RWPE1 (cell line): Measurements from ENCODE around the gene EARS2.

ENCODE experiments used
- CTCF ChIA-PET: fragments of 350-600 bp; sonication (Branson Sonifier 250); formaldehyde crosslinking; extraction: SDS; loops from one replicate; lab custom pipeline; 2021; lab: Yijun Ruan, JAX
- POLR2A ChIA-PET: fragments of 400-600 bp; formaldehyde crosslinking; extraction: SDS; loops from one replicate; lab custom pipeline; 2020; ENCODE audit warnings: antibody characterized with exemption; ENCODE audit not compliant: low non-redundant PET; lab: Yijun Ruan, JAX
- DNase-seq: peaks from one replicate; pipeline ENCODE4 v3.0.0; 2012; ENCODE audit warnings: low spot score
- H3K27ac ChIP-seq: fragments of 450-650 bp; 2 replicates; pipeline ENCODE4 v1.5.1; 2017
- TF ChIP-seq, protein P1 (sequence below): fragments of 450-650 bp; conservative IDR thresholded peaks from 2 replicates; pipeline ENCODE4 v1.5.1; 2017; ENCODE audit warnings: low read depth, mild to moderate bottlenecking

EARS2 gene

GRCh38 chr16:23556881-23557778 is at the start of gene EARS2, which contains the start of gene UBFD1:
Gene EARS2 (minus strand): TSS chr16:23557350. CDS start chr16:23557343, 7 bp downstream.
Gene UBFD1 (plus strand): TSS chr16:23557727. CDS start chr16:23557743, 16 bp downstream.
- TF ChIP-seq, protein P1, sequence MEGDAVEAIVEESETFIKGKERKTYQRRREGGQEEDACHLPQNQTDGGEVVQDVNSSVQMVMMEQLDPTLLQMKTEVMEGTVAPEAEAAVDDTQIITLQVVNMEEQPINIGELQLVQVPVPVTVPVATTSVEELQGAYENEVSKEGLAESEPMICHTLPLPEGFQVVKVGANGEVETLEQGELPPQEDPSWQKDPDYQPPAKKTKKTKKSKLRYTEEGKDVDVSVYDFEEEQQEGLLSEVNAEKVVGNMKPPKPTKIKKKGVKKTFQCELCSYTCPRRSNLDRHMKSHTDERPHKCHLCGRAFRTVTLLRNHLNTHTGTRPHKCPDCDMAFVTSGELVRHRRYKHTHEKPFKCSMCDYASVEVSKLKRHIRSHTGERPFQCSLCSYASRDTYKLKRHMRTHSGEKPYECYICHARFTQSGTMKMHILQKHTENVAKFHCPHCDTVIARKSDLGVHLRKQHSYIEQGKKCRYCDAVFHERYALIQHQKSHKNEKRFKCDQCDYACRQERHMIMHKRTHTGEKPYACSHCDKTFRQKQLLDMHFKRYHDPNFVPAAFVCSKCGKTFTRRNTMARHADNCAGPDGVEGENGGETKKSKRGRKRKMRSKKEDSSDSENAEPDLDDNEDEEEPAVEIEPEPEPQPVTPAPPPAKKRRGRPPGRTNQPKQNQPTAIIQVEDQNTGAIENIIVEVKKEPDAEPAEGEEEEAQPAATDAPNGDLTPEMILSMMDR = peak; percentile 92
- DNase-seq = peak; percentile 97
- CTCF ChIA-PET = interaction anchor here (0.8 to 1.1 kb wide), 2 partner anchors 52 to 56 kb away, joined by 3 to 4 read pairs; no protein-coding TSS in a partner anchor
- POLR2A ChIA-PET = no interaction called here
- peak within 1 kb of the TSS; percentile 90 for H3K27ac ChIP-seq

DNA sequence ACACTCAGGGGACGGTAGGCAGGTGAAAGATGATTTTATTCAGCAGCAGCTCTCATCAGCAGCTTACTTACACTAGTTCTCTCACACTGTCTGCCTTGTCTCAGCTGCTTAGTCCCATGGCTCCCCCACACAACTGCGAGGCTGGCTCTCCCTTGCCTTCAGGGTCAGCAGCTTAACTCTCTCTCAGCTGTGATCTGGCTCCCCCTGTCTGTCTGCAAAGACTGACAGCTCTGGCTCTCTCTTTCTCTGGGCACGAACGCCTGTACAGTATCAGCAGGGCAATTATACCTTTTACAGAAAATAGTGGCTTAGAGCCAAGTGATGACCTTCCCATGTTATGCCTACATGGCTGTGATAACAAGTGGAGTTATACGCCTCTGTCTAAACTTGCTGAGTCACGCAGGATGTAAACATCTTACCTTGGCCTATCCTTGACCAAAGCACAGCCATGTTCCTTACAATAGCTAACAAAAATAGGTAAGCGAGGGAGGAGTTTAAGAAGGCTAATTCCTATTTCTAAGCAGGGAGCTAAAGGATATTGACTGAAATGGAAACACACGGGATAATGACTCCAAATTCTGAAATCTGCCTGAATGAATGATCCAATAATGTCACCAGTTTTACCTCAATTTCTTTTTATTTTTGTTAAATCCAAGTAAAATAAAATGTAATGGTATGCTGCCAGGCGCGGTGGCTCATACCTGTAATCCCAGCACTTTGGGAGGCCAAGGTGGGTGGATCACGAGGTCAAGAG is 40.0 kb upstream of the EARS2 start:
- POLR2A ChIA-PET = no interaction called here
- DNase-seq = no peak
- H3K27ac ChIP-seq = peak overlapping the region; percentile 76
- TF ChIP-seq, protein P1 = no peak
- CTCF ChIA-PET = interaction anchor here (0.6 to 1.2 kb wide), 7 partner anchors 9 to 1584 kb away, joined by 3 to 8 read pairs (median 4); no protein-coding TSS in a partner anchor

DNA sequence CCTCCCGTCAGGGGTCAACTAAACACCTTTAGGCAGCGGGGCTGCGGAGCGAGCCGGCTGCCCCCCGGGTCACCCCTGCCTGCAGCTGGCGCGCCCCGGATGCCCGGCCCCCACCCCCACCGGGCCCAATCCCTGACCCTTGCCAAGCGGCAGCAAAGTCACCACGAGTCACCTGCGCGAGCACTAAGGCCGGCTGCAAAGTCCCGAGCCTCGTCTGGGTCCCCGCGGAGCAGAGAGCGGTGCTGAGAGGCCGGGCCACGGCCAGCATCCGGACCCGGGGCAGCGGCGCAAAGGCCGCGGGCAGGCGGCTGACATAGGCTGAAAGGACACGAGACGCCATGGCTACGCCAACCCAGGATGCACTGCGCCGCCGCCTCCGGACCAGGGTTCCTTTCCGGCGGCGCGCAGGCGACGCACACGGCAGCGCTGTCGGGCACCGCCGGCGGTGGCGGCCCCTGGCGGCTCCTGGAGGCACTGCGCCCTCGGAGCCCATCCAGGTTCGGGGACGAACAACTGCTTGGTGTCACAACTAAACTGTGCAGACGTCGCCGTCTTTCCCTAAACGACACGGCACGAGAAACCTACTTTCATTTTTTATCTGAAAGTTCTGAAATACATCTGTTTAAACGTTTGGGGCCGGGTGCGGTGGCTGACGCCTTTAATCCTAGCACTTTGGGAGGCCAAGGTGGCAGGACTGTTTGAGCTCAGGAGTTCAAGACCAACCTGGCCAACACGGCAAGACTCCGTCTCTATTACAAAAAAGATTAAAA is 39.0 kb upstream of the EARS2 start, which contains the start of gene NDUFAB1:
NDUFAB1 (minus strand) TSS at position 366 of the 770 bp plus-strand sequence; CDS start at position 340, 26 bp downstream.
- CTCF ChIA-PET = interaction anchor here (0.6 to 1.2 kb wide), 8 partner anchors 10 to 1583 kb away, joined by 3 to 8 read pairs (median 4); no protein-coding TSS in a partner anchor
- POLR2A ChIA-PET = no interaction called here
- TF ChIP-seq, protein P1 = peak; percentile 99
- H3K27ac ChIP-seq = peak within 1 kb of the TSS; percentile 76
- DNase-seq = peak; percentile 81

- POLR2A ChIA-PET = no interaction called here
- DNase-seq = no peak
- TF ChIP-seq, protein P1 = no peak
- H3K27ac ChIP-seq = peak overlapping the region; percentile 76
- CTCF ChIA-PET = interaction anchor here (0.7 to 0.8 kb wide), 2 partner anchors 25 to 70 kb away, joined by 4 to 5 read pairs; no protein-coding TSS in a partner anchor
These were observed 38.2 kb upstream of the EARS2 start for GRCh38 chr16:23595246-23595950.

DNA sequence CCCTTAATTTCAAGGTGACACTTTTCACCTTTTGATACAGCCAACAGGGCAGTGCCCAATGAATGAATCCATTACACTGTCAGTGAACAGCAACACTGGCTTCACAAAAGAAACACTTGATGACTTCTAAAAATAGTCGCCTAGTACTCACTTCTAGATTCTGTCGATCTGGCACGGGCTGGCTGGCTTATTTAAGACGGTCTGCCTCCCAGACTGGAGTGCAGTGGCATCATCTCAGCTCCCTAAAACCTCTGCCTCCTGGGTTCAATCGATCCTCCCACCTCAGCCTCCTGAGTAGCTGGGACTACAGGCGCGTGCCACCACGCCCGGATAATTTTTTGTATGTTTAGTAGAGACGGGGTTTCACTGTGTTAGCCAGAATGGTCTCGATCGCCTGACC is 37.0 kb upstream of the EARS2 start:
- CTCF ChIA-PET = no interaction called here
- POLR2A ChIA-PET = no interaction called here
- no peak for DNase-seq
- H3K27ac ChIP-seq = no peak overlapping the region
- TF ChIP-seq, protein P1 = no peak
